ENCODE measurements around the gene NDRG2. TPM values are rescaled to one million over a fixed set of nuclear protein-coding genes. Genes with fewer than 3 reads are reported as not detected.

Gene NDRG2
- total and polyA plus RNA-seq, 9 donors: 99.9 to 203 (median 146) TPM

GRCh38 chr14:21069388-21070082, 44.7 kb upstream of the NDRG2 start:
- WGBS (ENCODE audit: insufficient coverage): 0% methylated on average over 29 of the region's 40 CpGs
- peak; percentile 92 for DNase-seq
- Histone ChIP-seq H3K4me3 (ENCODE audit: low read length) (peak overlapping the region; percentile 77), H3K36me3 (ENCODE audit: control insufficient read depth, insufficient read depth, low read length) (peaks cover 23% of the 10 kb centered on the region), H3K27ac (ENCODE audit: low read length) (peak overlapping the region; percentile 97), H3K27me3 (ENCODE audit: control insufficient read depth, insufficient read depth, low read length) (no peaks in the 10 kb centered on the region), H3K9me3 (replicated peaks; ENCODE audit: control insufficient read depth, low read depth, low read length) (no peaks in the 10 kb centered on the region), H3K4me1 (ENCODE audit: control insufficient read depth, insufficient read depth, low read length) (peaks cover 47% of the 10 kb centered on the region)

- H3K27ac ChIP-seq (ENCODE audit: low read length): peak overlapping the region; percentile 97
- no peaks in the 10 kb centered on the region for H3K27me3 ChIP-seq (ENCODE audit: control insufficient read depth, insufficient read depth, low read length)
- peak; percentile 86 for DNase-seq
- peaks cover 15% of the 10 kb centered on the region for H3K36me3 ChIP-seq (ENCODE audit: control insufficient read depth, insufficient read depth, low read length)
- peak overlapping the region; percentile 77 for H3K4me3 ChIP-seq (ENCODE audit: low read length)
- no peaks in the 10 kb centered on the region for H3K9me3 ChIP-seq (replicated peaks; ENCODE audit: control insufficient read depth, low read depth, low read length)
- WGBS (ENCODE audit: insufficient coverage): under 1% methylated on average over 25 of the region's 45 CpGs
- peaks cover 43% of the 10 kb centered on the region for H3K4me1 ChIP-seq (ENCODE audit: control insufficient read depth, insufficient read depth, low read length)
Observed at GRCh38 chr14:21068521-21069387, 43.9 kb upstream of the NDRG2 start.

GRCh38 chr14:21066882-21067502, 42.1 kb upstream of the NDRG2 start:
- H3K36me3 ChIP-seq (ENCODE audit: control insufficient read depth, insufficient read depth, low read length): no peaks in the 10 kb centered on the region
- no peaks in the 10 kb centered on the region for H3K9me3 ChIP-seq (replicated peaks; ENCODE audit: control insufficient read depth, low read depth, low read length)
- H3K4me1 ChIP-seq (ENCODE audit: control insufficient read depth, insufficient read depth, low read length): peaks cover 31% of the 10 kb centered on the region
- DNase-seq: no peak
- no peaks in the 10 kb centered on the region for H3K27me3 ChIP-seq (ENCODE audit: control insufficient read depth, insufficient read depth, low read length)
- no peak overlapping the region for H3K27ac ChIP-seq (ENCODE audit: low read length)
- H3K4me3 ChIP-seq (ENCODE audit: low read length): no peak overlapping the region
- WGBS (ENCODE audit: insufficient coverage): 93% methylated on average over 2 of the region's 7 CpGs

- H3K36me3 ChIP-seq (ENCODE audit: control insufficient read depth, insufficient read depth, low read length): no peaks in the 10 kb centered on the region
- H3K9me3 ChIP-seq (replicated peaks; ENCODE audit: control insufficient read depth, low read depth, low read length): no peaks in the 10 kb centered on the region
- peaks cover 2% of the 10 kb centered on the region for H3K27me3 ChIP-seq (ENCODE audit: control insufficient read depth, insufficient read depth, low read length)
- peaks cover 9% of the 10 kb centered on the region for H3K4me1 ChIP-seq (ENCODE audit: control insufficient read depth, insufficient read depth, low read length)
- peak; percentile 70 for DNase-seq
- H3K27ac ChIP-seq (ENCODE audit: low read length): no peak overlapping the region
- no peak overlapping the region for H3K4me3 ChIP-seq (ENCODE audit: low read length)
- 27% methylated on average over 3 of the region's 3 CpGs for WGBS (ENCODE audit: insufficient coverage)
Observed at GRCh38 chr14:21063479-21063878, 38.6 kb upstream of the NDRG2 start.

GRCh38 chr14:21061347-21061668, 36.4 kb upstream of the NDRG2 start:
- Histone ChIP-seq H3K4me3 (ENCODE audit: low read length) (no peak overlapping the region), H3K27ac (ENCODE audit: low read length) (no peak overlapping the region), H3K9me3 (replicated peaks; ENCODE audit: control insufficient read depth, low read depth, low read length) (no peaks in the 10 kb centered on the region), H3K4me1 (ENCODE audit: control insufficient read depth, insufficient read depth, low read length) (peaks cover 19% of the 10 kb centered on the region), H3K36me3 (ENCODE audit: control insufficient read depth, insufficient read depth, low read length) (no peaks in the 10 kb centered on the region), H3K27me3 (ENCODE audit: control insufficient read depth, insufficient read depth, low read length) (peaks cover 2% of the 10 kb centered on the region)
- WGBS (ENCODE audit: insufficient coverage): 100% methylated on average over 1 of the region's 3 CpGs
- DNase-seq: no peak

- DNase-seq: no peak
- 83% methylated on average over 7 of the region's 13 CpGs for WGBS (ENCODE audit: insufficient coverage)
- H3K4me3 ChIP-seq (ENCODE audit: low read length): no peak overlapping the region
Observed at GRCh38 chr14:21060614-21061346, 35.9 kb upstream of the NDRG2 start.

GRCh38 chr14:21059842-21060613, 35.2 kb upstream of the NDRG2 start:
- H3K27ac ChIP-seq (ENCODE audit: low read length): no peak overlapping the region

More at GRCh38 chr14:21060614-21061346, 35.9 kb upstream of the NDRG2 start:
- Histone ChIP-seq H3K27ac (ENCODE audit: low read length) (no peak overlapping the region), H3K9me3 (replicated peaks; ENCODE audit: control insufficient read depth, low read depth, low read length) (no peaks in the 10 kb centered on the region), H3K27me3 (ENCODE audit: control insufficient read depth, insufficient read depth, low read length) (peaks cover 2% of the 10 kb centered on the region), H3K4me1 (ENCODE audit: control insufficient read depth, insufficient read depth, low read length) (peaks cover 21% of the 10 kb centered on the region), H3K36me3 (ENCODE audit: control insufficient read depth, insufficient read depth, low read length) (no peaks in the 10 kb centered on the region)

GRCh38 chr14:21058903-21059302, 34.0 kb upstream of the NDRG2 start:
- WGBS (ENCODE audit: insufficient coverage): 80% methylated on average over 3 of the region's 5 CpGs
- Histone ChIP-seq H3K4me1 (ENCODE audit: control insufficient read depth, insufficient read depth, low read length) (peaks cover 24% of the 10 kb centered on the region), H3K27me3 (ENCODE audit: control insufficient read depth, insufficient read depth, low read length) (peaks cover 2% of the 10 kb centered on the region), H3K4me3 (ENCODE audit: low read length) (no peak overlapping the region), H3K27ac (ENCODE audit: low read length) (no peak overlapping the region), H3K36me3 (ENCODE audit: control insufficient read depth, insufficient read depth, low read length) (no peaks in the 10 kb centered on the region), H3K9me3 (replicated peaks; ENCODE audit: control insufficient read depth, low read depth, low read length) (no peaks in the 10 kb centered on the region)
- no peak for DNase-seq

More at GRCh38 chr14:21059842-21060613, 35.2 kb upstream of the NDRG2 start:
- Histone ChIP-seq H3K36me3 (ENCODE audit: control insufficient read depth, insufficient read depth, low read length) (no peaks in the 10 kb centered on the region), H3K4me1 (ENCODE audit: control insufficient read depth, insufficient read depth, low read length) (peaks cover 24% of the 10 kb centered on the region), H3K9me3 (replicated peaks; ENCODE audit: control insufficient read depth, low read depth, low read length) (no peaks in the 10 kb centered on the region), H3K4me3 (ENCODE audit: low read length) (no peak overlapping the region), H3K27me3 (ENCODE audit: control insufficient read depth, insufficient read depth, low read length) (peaks cover 2% of the 10 kb centered on the region)
- DNase-seq: no peak
- 59% methylated on average over 7 of the region's 8 CpGs for WGBS (ENCODE audit: insufficient coverage)

Data from muscle of leg (tissue), 11 donors.